Lung microvascular endothelial cell (primary cell): ENCODE results near the gene ARHGAP25. TPM values are rescaled to one million over a fixed set of nuclear protein-coding genes. Genes with fewer than 3 reads are reported as not detected.
"Not testable (repeated sequence)": the region's sequence is repeated elsewhere in the genome, so short reads cannot be mapped to it uniquely, and the experiment has no call there.

Experiments used
- DNase-seq, 2 donors: peaks; one replicate each; pipeline versions ENCODE4 v3.0.0 to v3.0.0-alpha.2; 2010; ENCODE audit warnings: low read depth in 2 of 2
- total RNA-seq: library from RNA; depleted of rRNA; stranded (reverse); fragments of >200 nt; gene quantifications from 2 replicates; pipeline ENCODE4 v1.2.1, GENCODE V29; 2014

The ARHGAP25 gene
- total RNA-seq, 1 donor from 2014 or later = 10.1 TPM

DNA sequence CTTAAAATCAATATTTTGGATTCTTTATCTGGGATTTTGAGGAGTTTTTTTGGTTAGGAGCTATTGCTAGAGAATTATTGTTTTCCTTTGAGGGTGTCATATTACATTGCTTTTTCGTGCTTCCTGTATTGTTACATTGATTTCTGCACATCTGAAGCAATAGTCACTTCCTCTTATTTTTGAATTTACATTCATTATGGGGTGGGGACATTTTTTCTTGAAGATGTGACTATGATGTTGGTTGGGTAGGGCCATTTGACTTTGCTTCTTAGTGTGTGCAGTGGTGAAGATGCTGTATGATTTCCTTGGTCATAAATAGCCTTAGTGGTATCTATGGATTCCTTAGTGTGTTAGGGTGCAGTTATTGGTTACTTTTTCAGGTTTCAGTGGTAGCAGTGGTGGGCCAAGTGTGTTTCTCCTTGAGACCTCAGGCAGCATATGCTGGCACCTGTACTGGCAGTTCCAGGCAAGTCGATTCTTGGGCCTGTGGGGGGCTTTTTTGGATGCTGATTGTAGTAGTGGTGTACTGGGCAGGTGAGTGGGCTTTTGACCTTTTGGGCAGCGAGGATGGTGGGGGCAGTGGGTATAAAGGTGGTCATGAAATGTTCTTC lies 61.8 kb downstream of the ARHGAP25 start:
- peak in 1 of 2 donors; percentile 44 for DNase-seq

DNA sequence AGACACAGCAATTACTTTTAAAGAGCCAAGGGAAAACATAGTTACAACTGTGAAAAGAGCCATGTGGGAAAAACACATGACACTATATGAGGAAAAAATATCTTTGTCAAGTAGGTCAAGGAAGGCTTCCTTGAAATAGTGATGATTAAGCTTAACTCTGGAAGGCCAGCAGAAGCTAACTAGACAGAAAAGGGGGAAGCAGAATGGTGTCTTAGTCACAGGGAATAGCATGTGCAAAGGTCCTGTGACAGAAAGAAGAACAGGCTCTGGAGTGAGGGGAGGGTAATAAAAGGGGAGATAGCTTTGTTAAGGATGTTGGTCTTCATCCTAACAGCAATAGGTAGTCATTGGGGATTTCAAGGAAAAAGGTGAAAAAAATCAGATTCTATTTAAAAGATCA lies 64.0 kb downstream of the ARHGAP25 start:
- no peak for DNase-seq

DNA sequence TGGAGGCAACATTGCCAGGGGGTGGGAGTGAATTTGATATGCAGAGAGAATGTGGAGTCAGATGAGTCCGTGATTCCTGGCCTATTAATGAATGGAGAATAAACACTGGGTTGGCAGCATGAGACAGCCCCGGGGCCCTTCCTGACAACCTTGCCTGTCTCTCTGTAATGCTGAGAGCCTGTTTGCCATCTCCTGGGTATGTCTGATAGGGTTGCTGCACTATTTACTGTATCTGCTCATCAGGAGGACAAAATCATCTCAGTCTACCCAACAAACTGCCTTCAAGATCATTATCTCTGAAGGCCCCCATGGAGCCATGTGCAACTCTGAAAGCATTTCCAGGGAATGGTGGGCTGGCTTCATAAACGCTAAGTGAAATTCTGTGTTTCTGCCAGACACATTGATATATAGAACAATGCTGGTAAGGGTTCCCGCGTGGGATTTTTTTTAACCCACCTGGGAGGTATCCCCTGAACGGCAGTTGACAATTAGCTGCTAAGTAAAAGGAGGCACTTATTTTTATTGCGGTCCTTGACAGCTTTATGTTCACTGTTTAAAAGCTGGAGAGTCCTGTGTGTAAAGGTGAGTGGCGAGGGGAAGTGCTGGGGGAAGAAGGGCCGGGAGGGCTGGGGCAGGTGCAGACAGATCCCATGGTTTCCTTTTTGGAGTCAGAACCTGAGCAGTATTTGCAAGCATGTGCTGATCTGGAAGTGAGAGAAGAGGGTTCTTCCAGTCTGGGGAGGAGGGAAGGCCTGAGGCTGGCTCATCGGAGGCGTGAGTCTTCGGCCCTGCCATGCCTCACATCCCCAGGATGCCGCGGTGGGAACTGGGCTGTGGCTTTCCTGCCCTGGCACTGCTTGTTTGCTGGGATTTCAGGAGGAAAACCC lies 64.8 kb downstream of the ARHGAP25 start:
- no peak for DNase-seq

DNA sequence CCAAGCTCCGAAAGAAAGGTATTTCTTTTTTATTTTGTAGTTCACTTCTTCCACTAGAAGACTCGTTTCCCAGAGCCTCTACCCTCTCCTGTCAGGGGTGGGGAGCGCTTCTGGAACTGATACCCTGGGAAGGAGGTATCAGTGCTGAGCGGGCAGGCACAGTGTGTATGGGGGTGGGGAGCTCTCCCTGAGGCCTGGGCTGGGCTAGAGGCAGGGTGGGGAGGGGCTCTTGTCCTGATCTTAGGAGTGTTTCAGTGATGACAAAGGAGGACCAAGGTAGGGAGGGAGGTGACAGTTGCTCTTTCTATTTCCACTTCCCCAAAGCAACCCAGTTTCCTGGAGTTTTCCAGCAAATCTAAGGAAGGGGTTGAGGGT lies 65.4 kb downstream of the ARHGAP25 start:
- DNase-seq = no peak

DNA sequence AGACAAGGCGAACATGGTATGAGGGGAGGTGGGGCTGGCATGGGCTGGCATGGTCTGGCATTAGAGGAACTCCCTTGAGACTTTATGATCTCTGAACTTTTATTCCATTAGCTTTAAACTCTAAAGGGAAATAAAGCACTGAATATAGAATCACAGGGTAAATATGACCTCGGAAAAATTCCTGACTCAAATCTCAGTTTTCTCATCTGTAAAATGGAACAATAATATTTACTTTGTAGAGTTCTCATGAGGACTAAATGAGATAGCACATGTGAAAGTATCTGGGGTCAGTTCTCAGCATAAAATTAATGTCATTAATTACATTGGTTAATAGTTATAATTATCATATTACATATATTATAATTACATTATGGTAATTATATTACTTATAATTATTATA lies 65.9 kb downstream of the ARHGAP25 start:
- no peak for DNase-seq

DNA sequence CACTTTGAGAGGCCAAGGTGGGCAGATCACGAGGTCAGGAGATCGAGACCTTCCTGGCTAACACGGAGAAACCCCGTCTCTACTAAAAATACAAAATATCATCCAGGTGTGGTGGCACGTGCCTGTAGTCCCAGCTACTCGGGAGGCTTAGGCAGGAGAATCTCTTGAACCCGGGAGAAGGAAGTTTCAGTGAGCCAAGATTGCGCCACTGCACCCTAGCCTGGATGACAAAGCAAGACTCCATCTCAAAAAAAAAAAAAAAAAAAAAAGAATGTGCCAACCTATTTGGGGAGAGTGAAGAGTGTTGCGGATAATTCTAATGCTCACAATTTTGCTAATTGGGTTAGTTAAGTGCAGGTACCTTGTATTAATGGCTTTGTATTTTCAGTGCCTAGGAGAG lies 67.5 kb downstream of the ARHGAP25 start:
- DNase-seq = not testable (repeated sequence)

DNA sequence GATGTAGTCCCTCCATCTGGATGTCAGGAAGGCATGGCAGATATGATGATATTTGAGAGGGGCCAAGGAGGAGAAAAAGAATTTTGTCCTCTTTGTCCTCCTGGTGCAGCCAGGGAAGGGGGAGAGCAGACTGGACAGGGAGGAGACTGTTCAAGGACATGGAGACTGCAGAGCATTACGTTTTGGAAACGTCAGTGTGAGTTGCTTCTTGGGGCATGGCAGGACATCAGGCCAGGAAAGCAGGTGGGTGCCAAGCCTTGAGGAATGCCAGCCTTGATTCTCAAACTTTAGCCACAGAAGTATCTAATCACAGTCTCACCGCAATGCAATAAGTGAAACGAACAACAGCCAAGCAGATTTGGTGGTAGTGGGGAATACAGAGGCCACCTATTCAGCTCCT lies 70.4 kb downstream of the ARHGAP25 start:
- DNase-seq = no peak

DNA sequence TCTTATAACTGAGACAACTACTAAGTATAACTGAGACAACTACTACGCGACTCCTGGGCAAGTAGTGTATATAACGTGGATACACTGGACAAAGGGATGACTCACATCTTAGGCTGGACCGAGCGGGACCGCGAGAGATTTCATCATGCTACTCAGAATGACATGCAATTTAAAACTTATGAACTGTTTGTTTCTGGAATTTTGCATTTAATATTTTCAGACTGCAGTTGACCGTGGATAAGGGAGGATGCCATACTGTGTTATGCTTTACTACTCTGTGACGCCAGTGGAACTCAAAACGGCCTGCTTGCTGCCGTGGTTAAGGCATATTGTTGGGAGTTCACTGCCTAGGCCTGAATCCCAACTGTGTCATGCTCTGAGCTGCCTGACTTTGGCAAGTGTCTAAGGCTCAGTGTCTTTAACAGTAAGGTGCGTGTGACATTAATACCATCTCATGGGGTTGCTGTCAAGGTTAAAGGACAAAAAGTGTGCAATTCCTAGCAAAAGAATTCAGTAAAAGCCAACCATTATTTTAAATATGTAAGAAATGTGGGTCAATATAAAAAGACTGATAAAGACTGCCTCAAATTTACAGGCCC lies 72.0 kb downstream of the ARHGAP25 start:
- peak in 1 of 2 donors; percentile 82 for DNase-seq

DNA sequence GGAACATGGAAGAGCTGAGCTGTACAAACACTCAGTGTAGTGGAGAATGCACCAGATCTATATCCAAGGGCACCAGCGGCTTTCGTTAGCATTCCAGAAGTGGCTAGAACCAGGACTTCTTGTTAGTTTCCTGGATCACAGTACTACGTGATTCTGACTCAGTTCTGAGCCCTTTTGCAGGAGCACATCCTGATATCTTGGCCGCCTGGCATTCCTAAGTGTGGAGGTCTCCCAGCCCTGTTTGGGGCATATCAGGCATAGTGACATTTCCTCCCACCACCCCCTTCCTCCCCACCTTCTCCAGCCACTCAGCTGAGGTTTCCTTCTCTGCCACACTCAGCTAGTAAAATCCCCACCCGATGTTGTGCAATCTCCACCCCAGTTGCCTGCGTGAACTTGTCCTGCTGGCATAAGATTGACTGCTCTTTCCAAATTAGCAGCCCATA lies 73.2 kb downstream of the ARHGAP25 start:
- peak in 1 of 2 donors; percentile 78 for DNase-seq

DNA sequence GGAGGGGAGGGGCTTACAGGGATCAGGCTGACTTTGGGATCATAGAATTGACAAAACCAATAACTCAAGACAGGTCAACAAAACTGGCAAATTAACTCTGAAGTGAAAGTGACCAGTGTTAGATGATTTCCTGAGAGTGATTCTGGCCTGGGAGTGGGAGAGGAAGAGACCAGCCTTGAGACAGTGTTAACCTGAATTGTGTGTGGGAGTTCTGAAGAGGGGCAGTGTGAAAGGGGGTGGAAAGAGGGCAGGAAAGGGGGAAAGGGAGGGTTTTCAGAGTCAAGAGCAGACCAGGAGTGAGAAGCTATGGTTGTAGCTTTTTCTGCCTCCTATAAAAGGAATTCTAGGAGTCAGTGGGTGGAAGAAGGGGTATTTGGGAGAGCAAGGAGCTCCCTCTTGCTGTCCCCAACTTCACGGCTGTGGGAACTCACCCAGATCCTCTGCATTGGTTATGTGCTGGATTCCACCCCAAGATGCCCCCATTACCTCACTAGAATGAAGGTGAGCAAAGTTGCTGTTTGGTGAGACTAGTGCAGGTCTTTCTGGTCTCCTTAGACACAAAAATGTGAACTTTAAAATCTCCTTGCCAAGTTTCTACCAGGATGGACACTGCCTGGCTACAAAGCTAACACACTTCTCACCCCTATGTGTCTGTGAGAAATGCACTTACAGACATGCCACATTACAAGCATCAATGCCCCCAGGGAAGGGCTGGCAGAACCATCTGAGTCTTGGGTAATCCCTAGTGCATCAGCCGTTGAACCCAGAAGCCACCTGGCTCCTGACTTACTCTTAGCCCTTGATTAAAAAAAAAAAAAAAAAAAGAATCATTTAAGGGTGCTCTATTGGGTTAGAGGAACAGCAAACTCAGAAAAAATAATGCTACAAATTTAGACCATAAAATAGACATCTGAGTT lies 75.0 kb downstream of the ARHGAP25 start:
- no peak for DNase-seq

DNA sequence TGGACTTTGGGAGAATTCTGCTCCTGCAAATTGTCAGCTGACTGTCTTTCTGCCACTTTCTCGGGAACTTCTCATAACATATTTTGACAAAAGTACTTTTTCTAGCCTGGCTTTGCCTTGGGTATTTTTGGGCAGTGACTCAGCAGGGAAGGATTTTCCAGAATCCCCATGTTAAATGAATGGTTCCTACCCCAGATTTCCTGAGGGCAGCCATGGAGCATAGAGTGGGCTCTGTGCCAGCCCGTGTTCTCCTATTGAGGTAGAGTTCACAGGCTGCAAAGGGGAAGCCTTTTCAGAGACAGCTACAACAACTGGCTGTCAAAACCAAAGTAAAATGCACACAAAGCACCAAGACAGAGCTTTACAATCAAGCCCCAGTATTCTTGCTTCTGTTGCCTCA lies 76.8 kb downstream of the ARHGAP25 start:
- peak; percentile 88 to 93 for DNase-seq

DNA sequence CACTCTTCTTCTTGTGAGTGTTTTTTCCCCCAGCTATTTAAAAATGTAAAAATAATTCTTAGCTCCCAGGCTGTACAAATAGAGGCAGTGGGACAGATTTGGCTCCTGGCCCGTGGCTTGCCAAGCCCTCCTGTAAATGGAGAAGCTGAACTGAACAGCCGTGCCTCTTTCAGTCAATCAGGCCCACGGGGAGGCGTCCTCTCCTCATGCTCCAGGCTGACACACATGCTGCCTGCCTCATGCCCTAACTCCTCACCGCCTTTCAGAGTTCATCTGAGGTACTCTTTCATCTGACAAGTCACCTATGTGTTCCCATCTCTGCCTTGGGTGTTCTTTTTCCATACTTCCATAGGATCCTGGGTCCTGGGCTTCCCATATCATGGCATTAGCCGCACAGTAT lies 77.6 kb downstream of the ARHGAP25 start:
- DNase-seq = peak in 1 of 2 donors; percentile 42

DNA sequence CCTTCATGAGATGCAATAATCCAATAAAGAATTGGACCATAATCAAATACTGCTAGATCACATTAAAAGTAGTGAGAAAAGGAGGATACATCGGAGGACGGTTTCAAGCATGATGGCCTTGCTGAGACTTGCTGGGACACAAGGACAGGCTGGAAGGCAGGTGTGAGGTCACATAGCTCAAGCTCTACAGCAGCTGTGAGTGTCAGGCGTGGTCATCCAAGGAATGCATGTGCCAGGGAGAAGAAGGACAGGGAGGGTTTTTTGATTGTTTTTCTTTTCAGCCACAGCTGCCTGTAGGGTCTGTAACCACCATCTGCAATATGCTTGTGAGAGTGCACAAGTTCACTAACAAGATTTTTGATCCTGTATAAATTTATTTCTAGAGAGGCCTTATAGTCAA lies 79.0 kb downstream of the ARHGAP25 start:
- no peak for DNase-seq

DNA sequence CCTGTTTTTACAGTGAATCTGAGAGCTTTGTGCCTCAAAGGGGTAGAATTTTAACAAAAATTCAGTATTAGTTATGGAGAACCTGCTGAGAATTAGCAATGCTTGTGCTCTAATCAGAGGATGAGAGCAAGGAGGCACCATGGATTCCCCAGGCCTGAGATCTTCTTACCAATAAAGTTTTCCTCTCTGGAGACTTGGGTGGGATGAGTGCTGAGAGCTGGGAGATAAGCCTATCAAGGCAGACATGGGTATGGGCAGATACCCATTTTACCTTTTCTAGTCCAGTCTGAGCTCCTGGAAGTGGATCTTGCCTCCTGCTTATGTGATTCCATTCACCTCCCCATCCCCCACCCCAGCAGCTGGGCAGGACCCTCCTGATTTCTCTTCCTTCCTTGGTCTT lies 82.7 kb downstream of the ARHGAP25 start:
- no peak for DNase-seq

DNA sequence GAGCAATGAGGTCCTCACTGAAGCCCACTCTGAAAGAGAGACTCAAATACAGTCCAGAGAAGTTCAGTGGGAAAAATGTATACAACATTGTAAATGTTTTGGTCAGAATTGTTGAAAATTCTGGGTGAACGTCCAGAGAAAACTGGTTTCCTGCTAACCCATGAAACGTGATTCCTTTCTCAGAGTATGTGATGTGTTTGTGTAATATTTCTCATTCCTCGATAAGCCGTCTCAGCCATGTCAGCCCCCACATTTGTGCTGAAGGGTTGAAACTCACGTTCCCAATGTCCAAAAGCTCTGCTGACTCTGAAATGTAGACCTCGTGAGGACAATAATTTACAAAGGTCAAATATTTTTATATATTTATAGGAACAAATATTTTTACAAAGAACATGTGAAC lies 84.9 kb downstream of the ARHGAP25 start:
- no peak for DNase-seq

DNA sequence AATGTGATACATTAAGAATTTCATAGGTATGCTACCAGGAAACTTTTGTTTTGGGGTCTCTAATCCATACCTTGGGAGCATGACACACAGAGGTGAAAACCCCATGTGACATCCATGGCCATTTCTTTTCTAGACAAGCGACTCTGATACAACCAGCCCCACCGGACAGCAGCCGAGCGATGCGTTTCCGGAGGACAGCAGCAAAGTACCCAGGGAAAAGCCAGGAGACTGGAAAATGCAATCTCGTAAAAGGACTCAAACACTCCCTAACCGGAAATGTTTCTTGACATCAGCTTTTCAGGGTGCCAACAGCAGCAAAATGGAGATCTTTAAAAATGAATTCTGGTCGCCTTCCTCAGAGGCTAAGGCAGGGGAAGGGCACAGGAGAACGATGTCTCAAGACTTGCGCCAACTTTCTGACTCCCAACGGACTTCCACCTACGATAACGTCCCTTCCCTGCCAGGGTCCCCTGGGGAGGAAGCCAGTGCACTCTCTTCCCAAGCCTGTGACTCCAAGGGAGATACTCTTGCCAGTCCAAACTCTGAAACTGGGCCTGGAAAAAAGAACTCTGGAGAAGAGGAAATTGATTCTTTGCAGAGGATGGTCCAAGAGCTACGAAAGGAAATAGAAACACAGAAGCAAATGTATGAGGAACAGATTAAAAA lies 87.7 kb downstream of the ARHGAP25 start:
- DNase-seq = no peak

DNA sequence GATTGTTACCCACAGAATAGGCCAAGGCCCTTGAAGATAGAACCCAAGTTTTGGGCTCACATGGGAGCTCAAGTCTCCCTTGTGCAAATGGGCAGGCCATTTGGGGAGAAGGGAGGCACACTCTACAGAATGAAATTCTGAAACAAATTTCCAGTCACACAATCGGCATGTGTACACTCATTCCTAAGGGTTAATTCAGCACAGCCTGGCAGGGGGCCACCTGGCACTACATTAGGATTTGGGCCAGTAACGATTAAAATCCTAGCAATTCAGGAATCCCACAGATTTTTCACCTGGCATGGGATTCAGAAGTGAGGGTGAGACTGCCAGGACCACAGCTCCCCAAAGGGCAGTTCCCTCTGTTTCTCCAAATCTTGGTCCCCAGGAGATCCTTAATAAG lies 90.2 kb downstream of the ARHGAP25 start:
- peak; percentile 9 to 68 for DNase-seq

DNA sequence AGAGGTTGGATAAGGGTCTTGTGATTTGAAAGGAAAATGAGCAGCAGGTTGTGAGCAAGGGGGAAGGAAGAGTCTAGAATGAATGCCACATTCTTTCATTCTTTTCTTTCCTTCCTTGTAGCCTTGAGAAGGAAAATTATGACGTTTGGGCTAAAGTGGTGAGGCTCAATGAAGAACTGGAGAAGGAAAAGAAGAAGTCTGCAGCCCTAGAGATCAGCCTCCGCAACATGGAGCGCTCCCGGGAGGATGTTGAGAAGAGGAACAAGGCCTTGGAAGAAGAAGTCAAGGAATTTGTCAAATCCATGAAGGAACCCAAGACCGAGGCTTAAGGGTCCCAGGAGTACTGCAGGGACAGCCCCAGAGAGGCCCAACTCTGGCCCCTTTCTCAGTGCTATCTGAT lies 91.3 kb downstream of the ARHGAP25 start:
- DNase-seq = no peak

DNA sequence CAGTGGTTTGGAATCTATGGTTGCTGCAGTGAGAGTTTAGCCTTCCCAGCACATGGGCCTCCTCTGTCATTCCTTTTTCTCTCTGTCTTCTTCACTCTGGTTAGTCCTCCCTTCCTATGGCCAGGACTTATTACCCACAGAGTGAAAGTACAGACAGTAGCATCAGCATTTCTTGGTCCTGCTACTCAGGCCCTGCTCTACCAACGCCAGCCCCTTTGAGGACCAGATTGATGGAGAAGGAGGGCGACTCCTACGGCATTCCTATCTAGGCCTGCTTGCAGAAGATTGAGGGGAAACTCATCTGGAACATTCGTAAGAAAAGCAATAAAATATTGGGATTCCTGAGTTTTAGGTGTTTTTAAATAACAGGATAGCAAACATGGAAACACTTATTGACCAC lies 93.1 kb downstream of the ARHGAP25 start:
- no peak for DNase-seq

DNA sequence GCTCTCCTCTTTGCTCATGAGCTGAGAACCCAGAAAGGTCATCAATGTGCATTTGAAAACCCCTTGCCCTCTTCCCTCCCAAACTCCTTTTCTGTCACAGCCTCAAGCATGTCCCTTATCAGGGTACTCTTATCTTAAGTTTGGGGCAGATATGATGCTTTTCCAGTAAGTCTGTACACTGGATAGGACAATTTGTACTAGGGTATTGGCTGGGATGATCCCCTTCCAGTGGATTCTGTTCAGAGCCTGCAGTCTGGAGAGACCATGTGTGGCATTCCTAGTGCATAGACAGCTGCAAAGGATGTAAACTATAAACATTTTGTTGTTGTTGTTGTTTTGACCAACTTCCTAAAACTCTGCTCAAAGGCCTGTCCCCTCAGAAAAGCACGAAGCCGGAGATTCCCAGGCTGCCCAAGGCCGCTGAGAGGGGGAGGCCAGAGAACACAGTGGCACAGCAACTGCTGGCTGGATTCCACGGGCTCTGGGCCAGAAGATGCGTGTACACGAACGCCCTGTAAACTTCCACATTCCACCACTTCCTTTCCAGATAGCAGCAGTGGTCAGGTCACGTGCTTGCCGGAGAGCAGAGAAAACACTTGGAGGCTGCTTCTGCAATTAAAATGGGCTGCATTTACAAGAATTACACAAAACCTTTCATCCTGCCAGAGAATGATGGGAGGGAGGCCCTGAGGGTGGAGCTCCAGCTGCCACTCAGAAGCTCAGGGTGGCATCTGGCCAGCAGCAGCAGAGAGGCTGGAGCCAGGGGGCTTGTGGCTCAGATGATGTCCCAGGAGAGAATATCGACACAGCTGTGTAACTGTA lies 94.5 kb downstream of the ARHGAP25 start:
- peak; percentile 77 to 99 for DNase-seq
